GM11168 (cell line): ENCODE results near the gene DGLUCY.
"Not testable (repeated sequence)": the region's sequence is repeated elsewhere in the genome, so short reads cannot be mapped to it uniquely, and the experiment has no call there.

Experiments
- in situ Hi-C: fragments of 300-500 bp; cut with MboI; formaldehyde crosslinking; loops from one replicate; pipeline ENCODE4 v1.12.0; 2022; ENCODE audit warnings: low sequenced_read_pairs; ENCODE audit not compliant: unreplicated experiment

The DGLUCY gene

DNA sequence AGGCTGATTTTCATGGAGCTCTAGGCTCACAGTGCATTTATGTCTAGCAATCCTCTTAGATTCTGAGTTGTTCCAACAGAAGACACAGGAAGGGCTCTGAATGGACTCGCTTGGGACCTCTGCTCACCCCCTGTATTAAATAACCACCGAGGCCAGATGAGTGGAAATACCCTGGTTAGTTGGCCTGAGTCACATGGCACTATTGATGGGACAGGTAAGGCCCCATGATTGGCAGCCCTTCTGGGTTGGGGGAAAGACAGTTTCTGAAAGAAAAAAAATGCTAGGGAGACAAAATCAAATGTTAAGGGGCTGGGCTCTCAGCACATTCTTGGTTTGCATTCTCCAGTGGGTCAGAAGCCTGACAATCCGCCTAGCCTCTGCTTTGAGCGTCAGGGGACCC lies 14.8 kb downstream of the DGLUCY start:
- in situ Hi-C loops: no loop called here

DNA sequence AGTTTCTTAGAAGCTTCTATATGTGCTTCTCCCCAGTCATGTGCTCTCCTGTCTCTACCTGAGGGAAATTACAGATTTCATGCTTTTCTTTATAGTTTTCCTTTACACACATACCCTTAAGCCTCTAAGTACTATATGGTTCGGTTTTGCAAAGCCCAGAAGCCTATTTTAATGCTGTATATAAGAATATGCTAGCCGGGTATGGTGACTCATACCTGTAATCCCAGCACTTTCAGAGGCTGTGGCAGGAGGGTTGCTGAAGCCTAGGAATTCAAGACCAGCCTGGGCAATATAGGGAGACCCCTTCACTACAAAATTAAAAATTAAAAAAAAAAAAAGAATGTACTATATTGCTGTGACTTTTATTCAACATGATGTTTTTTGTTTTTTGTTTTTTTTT lies 15.4 kb downstream of the DGLUCY start:
- in situ Hi-C loops: no loop called here

DNA sequence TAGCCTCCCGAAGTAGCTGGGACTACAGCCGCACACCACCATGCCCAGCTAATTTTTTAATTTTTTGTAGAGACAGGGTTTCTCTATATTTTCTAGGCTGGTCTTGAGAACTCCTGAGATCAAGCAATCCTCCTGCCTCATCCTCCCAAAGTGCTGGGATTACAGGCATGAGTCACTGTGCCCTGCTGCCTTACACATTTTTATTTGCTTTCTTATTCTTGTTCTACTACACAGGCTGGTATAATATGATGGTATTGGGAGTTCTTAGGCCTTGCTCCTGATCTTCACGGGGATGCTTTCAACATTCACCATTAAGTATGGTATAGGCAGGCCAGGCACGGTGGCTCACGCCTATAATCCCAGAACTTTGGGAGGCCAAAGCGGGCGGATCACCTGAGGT lies 21.2 kb downstream of the DGLUCY start:
- in situ Hi-C loops: no loop called here

DNA sequence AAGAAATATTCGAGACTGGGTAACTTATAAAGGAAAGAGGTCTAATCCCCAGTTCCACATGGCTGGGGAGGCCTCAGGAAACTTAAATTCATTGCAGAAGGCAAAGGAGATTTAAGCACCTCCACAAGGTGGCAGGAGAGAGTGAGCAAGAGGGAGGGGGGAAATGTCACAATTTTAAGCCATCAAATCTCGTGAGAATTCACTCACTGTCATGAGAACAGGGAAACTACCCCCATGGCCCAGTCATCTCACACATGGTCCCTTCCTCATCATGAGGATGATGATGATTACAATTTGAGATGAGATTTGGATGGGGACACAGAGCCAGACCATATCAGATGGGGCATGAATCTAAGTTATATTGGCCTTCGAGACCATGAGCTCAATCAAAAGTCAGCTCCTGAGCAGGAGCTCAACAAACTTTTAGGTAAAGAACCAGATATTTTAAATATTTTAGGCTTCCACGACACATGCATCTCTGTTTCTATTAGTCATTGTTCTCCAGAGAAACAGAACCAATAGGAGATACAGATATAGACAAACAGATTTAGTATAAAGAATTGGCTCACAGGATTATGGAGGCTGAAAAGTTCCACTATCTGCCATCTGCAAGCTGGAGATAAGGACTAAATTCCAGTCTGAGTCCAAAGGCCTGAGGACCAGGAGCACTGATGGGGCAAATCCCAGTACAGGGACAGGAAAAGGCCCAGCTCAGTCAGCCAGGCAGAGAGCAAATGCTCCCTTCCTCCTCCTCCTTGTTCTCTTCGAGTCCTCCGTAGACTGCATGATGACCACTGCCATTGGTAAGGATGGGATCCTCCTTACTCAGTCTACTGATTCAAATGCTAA lies 24.9 kb downstream of the DGLUCY start:
- in situ Hi-C loops: no loop called here

DNA sequence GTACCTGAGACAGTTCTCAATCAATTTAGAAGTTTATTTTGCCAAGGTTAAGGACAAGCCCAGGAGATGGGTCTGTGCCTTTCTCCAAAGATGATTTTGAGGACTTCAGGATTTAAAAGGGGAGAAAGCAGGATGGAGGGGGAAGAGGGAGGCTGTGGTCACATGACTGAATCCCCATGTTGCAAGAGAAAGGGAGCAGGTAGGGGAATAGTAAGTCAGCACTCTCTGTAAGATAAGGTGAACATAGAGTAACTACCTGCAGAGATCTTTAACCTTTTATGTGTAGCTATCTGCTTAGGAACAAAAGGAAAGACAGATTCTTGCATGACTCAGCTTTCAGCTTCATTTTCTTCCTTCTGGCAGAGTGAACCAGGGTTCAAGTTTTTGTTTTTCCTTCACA lies 25.9 kb downstream of the DGLUCY start:
- in situ Hi-C loops: loop anchor here (10.0 kb wide), 1 partner anchor 165 kb away; no protein-coding TSS in a partner anchor

DNA sequence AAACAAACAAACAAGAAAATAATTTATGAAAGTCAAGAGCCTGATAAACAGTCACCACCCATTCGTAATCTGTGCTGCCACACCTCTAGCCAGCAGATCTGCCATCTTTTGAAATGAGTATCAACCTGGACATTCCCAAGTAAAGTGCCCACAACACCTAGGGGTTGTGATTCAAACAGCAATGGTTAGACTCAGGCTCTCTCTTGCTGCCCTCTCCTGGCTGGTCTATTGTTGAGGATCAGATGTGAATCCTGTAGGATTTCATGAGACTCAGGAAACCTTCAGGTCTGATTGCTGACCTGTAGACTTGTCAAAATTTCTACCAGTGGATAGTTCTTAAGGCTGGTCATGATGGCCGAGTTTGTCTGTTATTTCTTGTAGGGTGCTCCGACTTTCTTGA lies 26.8 kb downstream of the DGLUCY start:
- in situ Hi-C loops: loop anchor here (10.0 kb wide), 1 partner anchor 166 kb away; no protein-coding TSS in a partner anchor

DNA sequence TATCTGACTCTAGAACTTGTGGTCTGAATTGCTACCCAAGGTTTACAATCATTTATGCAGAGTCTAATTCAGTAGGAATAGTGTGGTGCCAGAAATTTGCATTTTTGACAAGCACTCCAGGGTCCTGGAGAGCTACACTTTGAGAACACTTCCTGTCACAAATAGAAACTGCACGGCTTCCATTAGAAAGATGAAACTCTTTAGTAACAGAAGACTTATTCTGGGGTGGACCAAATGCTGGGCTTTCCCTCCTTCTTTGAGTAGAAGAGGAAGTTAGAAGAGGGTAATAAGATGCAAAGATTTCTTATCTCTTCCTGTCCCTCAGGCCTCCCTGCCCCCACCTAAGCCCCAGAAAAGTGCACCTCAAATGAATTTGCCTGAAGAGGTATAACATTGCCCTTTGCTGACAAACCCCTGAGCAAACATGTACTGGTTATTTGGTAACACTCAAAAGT lies 28.4 kb downstream of the DGLUCY start:
- in situ Hi-C loops: loop anchor here (10.0 kb wide), 1 partner anchor 167 kb away; no protein-coding TSS in a partner anchor

DNA sequence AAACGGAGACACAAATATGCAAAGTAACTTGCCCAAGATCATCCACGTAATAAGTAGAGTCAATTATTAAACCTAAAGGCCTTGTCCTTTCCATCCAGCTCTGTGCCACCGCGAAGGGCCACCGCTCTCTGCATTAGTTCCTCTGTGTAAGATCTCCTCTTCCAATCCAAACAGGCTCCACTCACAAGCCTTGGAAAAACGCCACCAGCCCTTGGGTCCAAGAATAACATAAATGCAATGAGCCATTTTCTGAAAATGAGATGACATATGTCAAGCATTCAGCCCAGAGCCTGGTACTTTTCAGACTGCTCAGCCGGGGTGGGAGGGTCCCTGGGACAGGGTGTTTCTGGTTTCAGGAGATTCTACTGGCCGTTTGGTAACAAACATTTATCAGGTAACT lies 30.0 kb downstream of the DGLUCY start:
- in situ Hi-C loops: loop anchor here (10.0 kb wide), 1 partner anchor 169 kb away; no protein-coding TSS in a partner anchor

DNA sequence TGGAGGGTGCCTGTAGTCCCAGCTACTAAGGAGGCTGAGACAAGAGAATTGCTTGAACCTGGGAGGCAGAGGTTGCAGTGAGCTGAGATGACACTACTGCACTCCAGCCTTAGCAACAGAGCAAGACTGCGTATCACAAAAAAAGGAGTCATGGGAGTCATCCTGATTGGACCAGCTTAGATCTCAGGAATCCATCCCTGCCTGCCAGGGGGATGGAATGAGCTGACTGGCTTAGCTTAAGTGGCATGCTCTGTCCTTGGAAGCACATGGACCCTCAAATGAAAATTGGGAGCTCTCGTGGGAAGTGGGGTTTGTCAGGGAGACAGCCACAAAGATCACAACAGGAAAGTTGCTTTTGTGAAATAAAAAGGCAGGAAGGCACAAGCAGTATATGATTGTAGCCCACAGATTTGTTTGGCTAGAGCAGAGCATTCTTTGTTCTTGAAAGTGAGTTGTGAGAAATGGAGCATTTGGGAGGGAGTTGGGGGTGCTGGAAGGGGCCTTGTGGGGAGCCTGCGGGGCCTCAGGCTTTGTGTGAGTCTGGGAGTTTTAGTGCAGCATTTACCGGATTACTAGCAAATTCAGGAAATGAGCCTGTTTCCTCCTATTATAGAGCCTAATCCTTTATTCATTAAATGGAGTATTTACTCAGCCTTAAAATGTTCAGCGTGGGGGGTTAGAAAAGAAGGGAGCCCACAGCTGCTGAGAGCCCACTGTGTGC lies 30.7 kb downstream of the DGLUCY start:
- in situ Hi-C loops: loop anchor here (10.0 kb wide), 1 partner anchor 170 kb away; no protein-coding TSS in a partner anchor

DNA sequence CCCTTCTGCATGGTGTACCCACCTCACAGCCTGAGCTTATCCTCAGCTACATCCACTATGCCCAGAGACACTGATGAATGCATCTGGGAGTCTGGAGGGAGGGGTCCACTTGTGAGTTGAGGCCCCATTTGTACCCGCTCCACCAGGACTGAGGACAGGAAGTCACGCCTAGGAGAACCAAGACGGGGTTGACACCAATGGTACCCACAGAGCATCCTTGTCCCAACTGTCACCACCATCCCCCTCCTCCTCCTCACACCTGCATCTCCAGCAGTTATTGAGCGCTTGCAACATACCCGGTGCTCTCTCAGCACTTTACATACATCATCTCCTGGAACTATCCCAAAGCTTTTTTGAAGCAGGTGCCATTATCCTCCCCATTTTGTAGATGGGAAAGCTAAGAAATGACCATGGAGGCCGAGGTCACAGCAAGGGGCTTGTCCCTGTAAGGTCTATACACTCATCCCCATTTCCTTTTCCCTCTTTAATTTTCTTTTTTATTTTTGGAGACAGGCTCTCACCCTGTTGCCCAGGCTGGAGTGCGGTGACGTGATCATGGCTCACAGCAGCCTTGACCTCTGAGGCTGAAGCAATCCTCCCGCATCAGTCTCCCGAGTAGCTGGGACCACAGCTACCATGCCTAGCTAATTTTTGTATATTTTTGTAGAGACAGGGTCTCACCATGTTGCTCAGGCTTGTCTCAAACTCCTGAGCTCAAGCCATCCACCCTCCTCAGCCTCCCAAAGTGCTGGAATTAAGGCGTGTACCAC lies 31.7 kb downstream of the DGLUCY start:
- in situ Hi-C loops: loop anchor here (10.0 kb wide), 1 partner anchor 171 kb away; no protein-coding TSS in a partner anchor

DNA sequence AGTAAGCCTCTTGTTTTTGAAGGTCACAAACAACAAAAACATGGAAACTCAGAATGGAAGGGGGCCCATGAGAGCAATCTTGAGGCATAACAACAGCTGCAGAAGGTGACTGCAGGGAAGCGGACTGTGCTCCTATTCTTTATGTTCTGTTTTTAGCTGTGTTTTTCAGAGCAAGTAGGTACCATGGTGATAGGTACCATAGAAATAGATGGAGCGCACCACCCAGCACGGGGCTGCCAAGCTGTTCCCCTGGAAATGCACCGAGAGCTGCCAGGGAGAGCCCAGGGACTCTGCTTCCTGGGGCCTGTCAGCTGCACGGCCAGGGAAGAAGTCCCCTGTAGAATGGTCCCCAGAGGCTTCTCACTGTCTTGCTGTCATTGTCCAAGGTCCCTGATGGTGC lies 32.8 kb downstream of the DGLUCY start:
- in situ Hi-C loops: loop anchor here (10.0 kb wide), 1 partner anchor 172 kb away; no protein-coding TSS in a partner anchor

DNA sequence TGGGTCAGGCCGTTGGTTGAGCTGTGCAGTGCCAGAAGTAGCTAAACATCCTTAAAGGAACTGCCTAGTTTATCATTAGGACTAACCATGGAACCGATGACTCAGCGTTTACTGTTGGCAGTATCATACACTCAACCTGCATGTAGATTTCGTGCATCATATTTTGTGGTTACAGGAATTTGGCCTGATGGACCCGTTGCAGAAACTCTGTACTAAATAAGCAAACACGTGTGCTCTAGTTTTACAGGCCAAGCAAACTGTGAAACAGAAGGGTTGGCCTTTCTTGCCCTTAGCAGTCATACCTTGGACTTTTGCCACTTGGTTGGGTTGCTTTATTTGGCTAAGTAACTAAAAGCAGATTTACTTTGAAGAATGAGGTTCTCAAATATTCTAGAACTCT lies 35.6 kb downstream of the DGLUCY start:
- in situ Hi-C loops: loop anchor here (10.0 kb wide), 1 partner anchor 175 kb away; no protein-coding TSS in a partner anchor

DNA sequence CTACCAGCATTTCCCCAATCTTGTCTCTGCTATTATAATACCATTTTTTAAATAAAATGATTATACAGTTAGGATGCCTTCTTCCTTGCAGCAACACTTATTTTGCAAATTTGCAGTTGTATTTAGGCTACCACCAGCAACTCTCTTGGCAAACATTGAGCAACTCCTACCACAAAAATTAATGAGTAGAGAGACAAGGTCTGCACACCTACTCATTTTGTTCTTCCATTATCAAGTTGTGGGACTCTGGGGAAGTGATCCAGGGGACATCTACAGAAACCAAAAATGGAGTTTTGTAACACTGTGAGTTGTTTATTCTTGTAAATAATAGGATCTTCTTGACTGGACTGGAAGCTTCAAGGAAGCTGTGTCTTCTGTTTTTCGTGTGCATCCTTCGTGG lies 38.6 kb downstream of the DGLUCY start:
- in situ Hi-C loops: no loop called here

DNA sequence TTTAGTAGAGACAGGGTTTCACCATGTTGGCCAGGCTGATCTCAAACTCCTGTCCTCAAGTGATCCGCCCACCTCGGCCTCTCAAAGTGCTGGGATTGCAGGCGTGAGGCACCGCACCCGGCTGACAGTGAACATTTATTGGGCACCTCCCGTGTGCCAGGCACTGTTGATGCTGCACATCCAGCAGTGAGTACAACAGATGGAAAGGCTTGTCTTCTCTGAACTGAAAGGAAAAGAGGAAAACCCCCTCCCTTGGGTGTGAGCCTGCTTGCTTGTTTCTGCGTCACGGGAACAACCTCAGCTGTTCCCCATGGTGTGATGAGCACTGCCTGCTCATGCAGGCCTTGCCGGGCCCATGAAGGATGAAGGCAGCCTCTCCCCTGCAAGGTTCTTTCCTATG lies 39.5 kb downstream of the DGLUCY start:
- in situ Hi-C loops: no loop called here

DNA sequence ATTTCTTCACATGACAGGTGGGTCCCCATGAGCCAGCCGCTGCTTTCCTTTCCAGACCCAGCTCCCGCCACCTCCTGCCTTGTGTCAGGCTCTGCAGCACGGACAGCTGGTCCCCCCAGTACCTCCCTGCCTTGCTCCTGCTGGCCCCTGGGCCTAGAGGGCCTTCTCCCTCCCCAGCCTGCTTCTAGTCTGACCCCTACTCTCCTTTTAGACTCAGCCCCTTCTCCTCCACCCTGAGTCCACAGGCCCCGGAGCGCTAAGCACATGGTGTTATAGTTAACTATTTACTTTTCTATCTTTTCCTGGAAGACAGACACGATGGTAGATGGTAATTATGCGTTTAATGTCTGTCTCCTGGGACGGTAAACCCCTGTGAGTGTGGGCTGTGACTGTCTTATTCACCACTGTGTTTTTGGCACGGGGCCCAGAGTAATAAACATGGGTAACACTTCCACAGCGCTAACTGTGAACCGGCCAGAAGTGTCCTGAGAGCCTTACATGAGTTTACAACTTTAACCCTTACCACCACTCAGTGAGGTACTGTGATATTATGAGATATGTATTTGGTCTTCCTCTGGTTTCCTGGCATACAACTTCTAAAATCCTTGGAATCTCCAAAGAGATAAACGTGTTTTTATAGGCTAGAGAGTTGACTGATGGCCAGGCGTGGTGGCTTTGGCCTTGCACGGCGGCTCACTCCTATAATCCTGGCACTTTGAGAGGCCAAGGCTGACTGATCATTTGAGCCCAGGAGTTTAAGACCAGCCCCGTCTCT lies 41.2 kb downstream of the DGLUCY start:
- in situ Hi-C loops: no loop called here

DNA sequence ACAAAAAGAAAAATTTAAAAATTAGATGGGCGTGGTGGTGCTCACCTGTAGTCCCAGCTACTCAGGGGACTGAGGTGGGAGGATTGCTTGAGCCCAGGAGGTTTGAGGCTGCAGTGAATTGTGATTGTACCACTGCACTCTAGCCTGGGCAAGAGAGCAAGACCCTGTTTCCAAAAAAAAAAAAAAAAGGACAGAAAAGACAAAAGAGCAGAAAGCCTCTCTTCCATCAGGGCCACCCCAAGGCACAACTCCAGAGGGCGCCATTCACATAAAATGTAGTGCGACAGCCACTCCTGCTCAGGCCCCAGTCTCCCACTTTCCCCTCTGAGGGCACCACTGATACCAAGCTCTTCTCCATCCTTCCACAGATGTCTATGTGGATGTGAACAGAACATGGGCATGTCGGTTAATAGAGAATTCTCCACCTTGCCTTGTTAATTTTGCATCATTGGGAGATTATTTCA lies 41.8 kb downstream of the DGLUCY start:
- in situ Hi-C loops: no loop called here

DNA sequence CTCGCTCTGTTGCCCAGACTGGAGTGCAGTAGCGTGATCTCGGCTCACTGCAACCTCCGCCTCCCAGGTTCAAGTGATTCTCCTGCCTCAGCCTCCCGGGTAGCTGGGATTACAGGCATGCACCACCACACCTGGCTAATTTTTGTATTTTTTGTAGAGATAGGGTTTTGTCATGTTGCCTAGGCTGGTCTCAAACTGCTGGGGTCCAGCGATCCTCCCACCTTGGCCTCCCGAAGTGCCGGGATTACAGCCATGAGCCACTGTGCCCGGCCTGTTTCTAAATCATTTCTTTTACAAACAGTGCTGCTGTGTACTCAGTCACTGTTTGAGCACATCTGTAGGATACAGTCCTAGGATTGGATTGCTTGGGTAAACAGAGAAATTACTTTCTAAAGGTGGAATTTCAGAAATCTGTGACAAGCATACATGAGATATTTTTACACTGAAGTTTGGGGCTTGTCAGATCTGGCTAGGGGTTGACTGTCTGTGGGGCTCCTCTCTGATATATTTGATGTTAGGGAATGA lies 42.3 kb downstream of the DGLUCY start:
- in situ Hi-C loops: not testable (repeated sequence)

DNA sequence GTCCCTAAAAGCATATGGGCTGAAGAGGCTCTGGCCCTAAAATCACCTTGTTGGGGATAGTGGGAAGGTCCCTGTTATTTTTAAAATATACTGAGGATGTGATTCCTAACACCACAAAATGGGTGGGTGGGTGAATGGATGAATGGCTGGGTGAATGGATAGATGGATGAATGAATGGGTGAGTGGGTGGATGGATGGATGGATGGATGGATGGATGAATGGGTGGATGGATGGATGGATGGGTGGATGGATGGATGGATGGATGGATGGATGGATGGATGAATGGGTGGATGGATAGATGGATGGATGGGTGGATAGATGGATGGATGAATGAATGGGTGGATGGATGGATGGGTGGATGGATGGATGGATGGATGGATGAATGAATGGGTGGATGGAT lies 43.0 kb downstream of the DGLUCY start:
- in situ Hi-C loops: not testable (repeated sequence)

DNA sequence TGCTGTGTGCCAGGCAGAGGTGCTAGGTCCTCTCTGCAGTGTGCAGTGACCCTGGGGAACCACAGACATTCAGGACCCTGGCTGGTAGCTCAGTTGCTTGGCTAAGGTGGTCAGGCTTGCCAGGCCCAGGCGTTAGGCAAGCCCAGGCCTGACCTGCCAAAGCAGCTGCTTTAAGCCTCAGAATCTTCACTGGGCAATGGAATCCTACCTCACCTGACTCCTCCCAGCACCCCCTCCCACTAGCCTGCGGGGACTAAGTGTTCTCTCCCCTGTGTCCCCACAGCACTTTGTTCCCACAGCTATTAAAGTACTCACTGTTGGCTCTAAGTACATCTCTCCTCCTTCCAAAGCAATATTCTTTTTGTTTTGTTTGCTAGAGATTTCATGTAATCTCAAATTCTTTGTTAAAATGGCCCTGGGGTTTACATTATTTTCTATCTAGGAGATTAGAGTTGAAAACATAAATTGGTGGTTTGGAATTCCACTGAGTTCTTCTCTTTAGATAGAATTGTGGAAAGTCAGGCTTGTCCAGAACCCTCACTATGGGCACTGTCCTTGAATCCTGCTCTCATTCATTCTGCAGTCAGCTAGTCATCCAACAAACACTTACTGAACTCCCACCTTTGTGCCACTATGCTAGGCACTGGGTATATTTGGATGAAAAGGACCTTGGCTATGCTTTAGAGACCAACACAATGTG lies 44.4 kb downstream of the DGLUCY start:
- in situ Hi-C loops: no loop called here
